ENCODE measurements around the gene SV2A.

The SV2A gene

DNA sequence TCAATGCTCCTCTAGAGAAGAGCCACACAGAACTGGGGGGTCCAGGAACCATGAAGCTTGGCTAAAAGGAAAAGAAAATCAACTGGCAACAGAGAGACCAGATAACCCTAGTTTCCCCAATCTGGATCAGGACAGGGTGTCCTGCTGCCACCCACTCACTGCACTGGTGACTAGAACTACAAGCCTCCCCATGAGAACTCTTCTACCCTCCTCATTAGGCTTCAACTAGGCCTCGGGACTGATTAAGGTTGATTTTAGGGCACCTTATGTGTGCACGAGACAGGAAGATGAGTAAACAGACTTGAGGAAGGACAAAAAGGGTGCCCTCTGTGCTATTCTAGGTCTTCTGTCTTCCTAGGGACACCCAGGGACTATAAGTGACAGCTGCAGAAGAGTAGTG lies 12.2 kb upstream of the SV2A start (continued):
- TF ChIP-seq ZNF654 (tag by site-specific recombination; IDR thresholded peaks at IDR 0.05; ENCODE audit: low read depth) (no peak), ZNF112 (tag by site-specific recombination; IDR thresholded peaks at IDR 0.05) (no peak), ZNF121 (tag by site-specific recombination; IDR thresholded peaks at IDR 0.05) (no peak), ZNF350 (tag by site-specific recombination; IDR thresholded peaks at IDR 0.05) (no peak), ZNF169 (tag by site-specific recombination; IDR thresholded peaks at IDR 0.05) (no peak), KLF9 (tag by site-specific recombination; IDR thresholded peaks at IDR 0.05; ENCODE audit: low read depth) (no peak), ZNF202 (tag by site-specific recombination; IDR thresholded peaks at IDR 0.05; ENCODE audit: borderline replicate concordance) (no peak), ZBTB21 (tag by site-specific recombination; IDR thresholded peaks at IDR 0.05) (no peak)
- TF ChIP-seq, protein P1, sequence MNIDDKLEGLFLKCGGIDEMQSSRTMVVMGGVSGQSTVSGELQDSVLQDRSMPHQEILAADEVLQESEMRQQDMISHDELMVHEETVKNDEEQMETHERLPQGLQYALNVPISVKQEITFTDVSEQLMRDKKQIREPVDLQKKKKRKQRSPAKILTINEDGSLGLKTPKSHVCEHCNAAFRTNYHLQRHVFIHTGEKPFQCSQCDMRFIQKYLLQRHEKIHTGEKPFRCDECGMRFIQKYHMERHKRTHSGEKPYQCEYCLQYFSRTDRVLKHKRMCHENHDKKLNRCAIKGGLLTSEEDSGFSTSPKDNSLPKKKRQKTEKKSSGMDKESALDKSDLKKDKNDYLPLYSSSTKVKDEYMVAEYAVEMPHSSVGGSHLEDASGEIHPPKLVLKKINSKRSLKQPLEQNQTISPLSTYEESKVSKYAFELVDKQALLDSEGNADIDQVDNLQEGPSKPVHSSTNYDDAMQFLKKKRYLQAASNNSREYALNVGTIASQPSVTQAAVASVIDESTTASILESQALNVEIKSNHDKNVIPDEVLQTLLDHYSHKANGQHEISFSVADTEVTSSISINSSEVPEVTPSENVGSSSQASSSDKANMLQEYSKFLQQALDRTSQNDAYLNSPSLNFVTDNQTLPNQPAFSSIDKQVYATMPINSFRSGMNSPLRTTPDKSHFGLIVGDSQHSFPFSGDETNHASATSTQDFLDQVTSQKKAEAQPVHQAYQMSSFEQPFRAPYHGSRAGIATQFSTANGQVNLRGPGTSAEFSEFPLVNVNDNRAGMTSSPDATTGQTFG (tag by site-specific recombination; IDR thresholded peaks at IDR 0.05; ENCODE audit: borderline replicate concordance): no peak

DNA sequence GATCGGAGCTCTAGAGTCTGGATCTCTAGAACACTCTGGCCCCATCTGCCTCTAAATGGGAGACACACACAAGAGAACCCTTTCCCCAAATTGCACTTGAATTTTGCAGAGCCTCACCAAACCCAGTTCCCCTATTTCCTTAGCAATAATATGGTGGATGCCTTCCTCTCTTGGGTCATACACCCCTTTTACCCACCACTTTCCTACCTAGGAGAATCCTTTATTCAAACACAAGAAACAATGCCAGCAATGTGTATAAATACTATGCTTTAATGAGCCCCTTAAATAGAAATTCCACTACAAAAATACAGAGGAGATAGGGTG lies 10.7 kb upstream of the SV2A start:
- Histone ChIP-seq H3K36me3 (ENCODE audit: control insufficient read depth in 2 of 2, insufficient read depth in 1 of 2, low read length in 2 of 2) (peaks cover 30 to 70% of the 10 kb centered on the region in 2 experiments), H3K27ac (ENCODE audit: extremely low read depth, low read depth, low read length) (peak overlapping the region; percentile 78), H3K9me3 (ENCODE audit: control insufficient read depth, insufficient read depth, low read depth, low read length) (no peaks in the 10 kb centered on the region), H3K4me3 (ENCODE audit: low read depth, low read length) (peak overlapping the region; percentile 64), H3K4me1 (ENCODE audit: control insufficient read depth, insufficient read depth, low read length) (0 out of 2 replicates have a peak, but pooled peaks cover 2% of the 10 kb centered on the region)
- peak; percentile 76; the same call in 1 of the 2 replicates for TF ChIP-seq PRDM10 (tag by site-specific recombination; IDR thresholded peaks at IDR 0.05)
- no peak for TF ChIP-seq ZNF174 (tag by site-specific recombination; IDR thresholded peaks at IDR 0.05)
- CTCF ChIA-PET: interaction anchor here (0.6 to 1.5 kb wide), 3 partner anchors 40 to 294 kb away, joined by 3 to 4 read pairs (median 3); a partner anchor contains a TSS
- POLR2A ChIA-PET: interaction anchor here (0.6 to 2.8 kb wide), 10 partner anchors 9 to 292 kb away, joined by 3 to 30 read pairs (median 4); partner anchors contain the start of gene MTMR11

DNA sequence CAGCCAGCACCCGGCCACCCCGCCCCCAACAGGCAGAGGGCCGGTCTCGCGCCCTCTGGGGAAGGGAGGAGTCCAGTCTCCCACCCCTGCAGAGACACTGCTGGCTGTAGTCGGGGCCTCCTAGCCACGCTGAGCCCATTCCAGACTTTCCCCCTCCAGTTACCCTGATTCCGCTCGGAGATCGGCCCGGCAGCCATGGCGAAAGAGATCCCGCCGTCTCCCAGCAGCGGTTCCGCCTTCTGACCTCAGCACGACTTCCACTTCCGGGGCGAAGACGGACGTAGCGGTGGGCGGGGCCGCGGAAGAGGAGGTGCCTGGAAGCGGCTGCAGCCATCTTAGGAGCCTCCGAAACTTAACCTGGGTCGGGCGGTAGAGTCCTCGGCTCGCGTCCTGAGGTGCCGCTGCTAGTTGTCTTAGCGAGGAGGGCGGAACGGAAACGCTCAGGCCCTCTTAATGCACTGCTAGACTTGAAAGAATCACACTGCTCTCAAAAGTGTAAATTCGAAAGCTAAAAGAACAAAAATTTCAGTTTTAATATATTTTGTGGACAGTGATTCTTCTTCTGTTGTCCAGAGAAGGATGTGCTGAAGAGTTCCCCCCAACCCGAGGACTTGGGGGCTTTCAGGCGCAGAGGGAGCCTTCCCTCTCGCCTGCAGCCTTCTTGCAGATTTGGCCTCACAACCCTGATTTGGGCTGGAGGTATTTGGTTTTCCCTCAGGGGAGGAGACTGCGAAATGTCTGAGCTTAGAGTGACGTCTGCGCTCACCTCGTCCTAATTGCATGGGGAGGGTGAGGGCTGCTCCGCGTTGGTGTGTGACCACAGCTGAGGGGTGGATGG lies 10.1 kb upstream of the SV2A start, which contains the start of gene SF3B4:
TSS of gene SF3B4 (minus strand) at position 241 of the 838 bp plus-strand sequence. CDS start at position 197, 44 bp downstream.
- Histone ChIP-seq H3K9me3 (ENCODE audit: control insufficient read depth, insufficient read depth, low read depth, low read length) (no peaks in the 10 kb centered on the region), H3K27ac (ENCODE audit: extremely low read depth, low read depth, low read length) (peak within 1 kb of the TSS; percentile 78), H3K4me3 (ENCODE audit: low read depth, low read length) (peak within 1 kb of the TSS; percentile 64), H3K4me1 (ENCODE audit: control insufficient read depth, insufficient read depth, low read length) (0 out of 2 replicates have a peak, but pooled peaks cover 2% of the 10 kb centered on the region), H3K36me3 (ENCODE audit: control insufficient read depth in 2 of 2, insufficient read depth in 1 of 2, low read length in 2 of 2) (peaks cover 35 to 73% of the 10 kb centered on the region in 2 experiments)
- ChIA-PET CTCF (interaction anchor here (0.6 to 1.5 kb wide), 3 partner anchors 40 to 295 kb away, joined by 3 to 4 read pairs (median 3); a partner anchor contains a TSS), POLR2A (interaction anchor here (0.6 to 2.8 kb wide), 10 partner anchors 8 to 293 kb away, joined by 3 to 30 read pairs (median 4); partner anchors contain the start of gene MTMR11)
- TF ChIP-seq ZFP3 (tag by site-specific recombination; IDR thresholded peaks at IDR 0.05; ENCODE audit: low read depth) (no peak), ZNF341 (tag by site-specific recombination; IDR thresholded peaks at IDR 0.05; ENCODE audit: low read depth) (peak; percentile 65), ZBTB8A (tag by site-specific recombination; IDR thresholded peaks at IDR 0.05) (peak; percentile 76), ZNF785 (tag by site-specific recombination; IDR thresholded peaks at IDR 0.05) (no peak), ZNF174 (tag by site-specific recombination; IDR thresholded peaks at IDR 0.05) (no peak), ZNF664 (tag by site-specific recombination; IDR thresholded peaks at IDR 0.05) (no peak), PRDM2 (tag by site-specific recombination; IDR thresholded peaks at IDR 0.05; ENCODE audit: borderline replicate concordance) (no peak), ZNF76 (tag by site-specific recombination; IDR thresholded peaks at IDR 0.05; ENCODE audit: borderline replicate concordance, low read depth) (peak; percentile 90), ZNF202 (tag by site-specific recombination; IDR thresholded peaks at IDR 0.05; ENCODE audit: borderline replicate concordance) (no peak), FEZF1 (tag by site-specific recombination; IDR thresholded peaks at IDR 0.05) (peak; percentile 55)
